B cell (primary cell): ENCODE results near the gene NOSTRIN. TPM values are rescaled to one million over a fixed set of nuclear protein-coding genes. Genes with fewer than 3 reads are reported as not detected.

Experiments used
- ATAC-seq: fragments of 200-7000 bp; cut with Tn5 transposase; one replicate; pipeline ENCODE4 v1.10.0; 2021; ENCODE audit warnings: low read depth, mild to moderate bottlenecking, moderate number of reproducible peaks, moderate library complexity
- CTCF ChIA-PET: fragments of 350-600 bp; sonication (Branson Sonifier 250); formaldehyde crosslinking; loops from one replicate; lab custom pipeline; 2021; ENCODE audit warnings: antibody characterized with exemption, inconsistent platforms; lab: Charles Lee
- POLR2A ChIA-PET: fragments of 350-600 bp; sonication (Branson Sonifier 250); formaldehyde crosslinking; loops from one replicate; lab custom pipeline; 2021; ENCODE audit warnings: antibody characterized with exemption; lab: Charles Lee
- DNase-seq: peaks from one replicate; pipeline ENCODE4 v3.0.0; 2013
- H2AFZ ChIP-seq: 2 replicates; pipeline ENCODE4 v1.6.1; 2012; ENCODE audit warnings: mild to moderate bottlenecking, low read depth, low read length; ENCODE audit not compliant: insufficient read depth, poor library complexity, severe bottlenecking
- H3K27ac ChIP-seq, 2 donors: 1 replicate in 1 of 2; 2 replicates in 1 of 2; pipeline ENCODE4 v1.5.1; 2012 to 2013; ENCODE audit warnings: low read length in 2 of 2, mild to moderate bottlenecking in 2 of 2, moderate library complexity in 1 of 2
- H3K27me3 ChIP-seq, 4 experiments: fragments of 200-600 bp in 1 of 4; sonication (generic) in 1 of 4; replicated peaks in 1 of 4; 1 replicate in 2 of 4; 2 replicates in 2 of 4; pipeline versions ENCODE4 v1.6.1 to v1.7.0; 2013 to 2016; ENCODE audit warnings: low read length in 3 of 4, mild to moderate bottlenecking in 2 of 4, mixed read lengths in 1 of 4, moderate library complexity in 1 of 4; ENCODE audit not compliant: insufficient read depth in 4 of 4, control insufficient read depth in 3 of 4; ENCODE audit errors: control extremely low read depth in 1 of 4
- H3K36me3 ChIP-seq, 2 experiments: replicated peaks in 1 of 2; 1 replicate in 1 of 2; 2 replicates in 1 of 2; pipeline versions ENCODE4 v1.6.1 to v1.7.1; 2013; ENCODE audit warnings: low read length in 1 of 2; ENCODE audit not compliant: insufficient read depth in 2 of 2, control insufficient read depth in 1 of 2; ENCODE audit errors: control extremely low read depth in 1 of 2, extremely low read depth in 1 of 2
- H3K4me1 ChIP-seq, 2 donors: fragments of 200-600 bp in 1 of 2; sonication (generic) in 1 of 2; 1 replicate in 1 of 2; 2 replicates in 1 of 2; pipeline versions ENCODE4 v1.5.1 to v1.6.1; 2013 to 2017; ENCODE audit warnings: low read length in 2 of 2; ENCODE audit not compliant: control insufficient read depth in 2 of 2, insufficient read depth in 2 of 2
- H3K4me2 ChIP-seq: replicated peaks from 2 replicates; pipeline ENCODE3; 2012; ENCODE audit warnings: mild to moderate bottlenecking, low read depth, low read length; ENCODE audit not compliant: poor library complexity, severe bottlenecking
- H3K4me3 ChIP-seq, 5 experiments: fragments of 200-600 bp in 1 of 5; sonication (generic) in 1 of 5; 1 replicate in 3 of 5; 2 replicates in 2 of 5; pipeline versions ENCODE4 v1.5.1 to v1.7.0; 2011 to 2016; ENCODE audit warnings: low read length in 4 of 5, mild to moderate bottlenecking in 4 of 5, low read depth in 2 of 5, control low read depth in 1 of 5, moderate library complexity in 1 of 5; ENCODE audit not compliant: insufficient read depth in 1 of 5; ENCODE audit errors: control extremely low read depth in 1 of 5, extremely low read depth in 1 of 5
- H3K79me2 ChIP-seq: fragments of 200-600 bp; sonication (generic); one replicate; pipeline ENCODE4 v1.6.0; 2016; ENCODE audit warnings: low read length; ENCODE audit not compliant: control insufficient read depth, insufficient read depth
- H3K9ac ChIP-seq: fragments of 200-600 bp; sonication (generic); 2 replicates; pipeline ENCODE4 v1.6.1; 2017; ENCODE audit warnings: mild to moderate bottlenecking, low read length, moderate library complexity
- H3K9me3 ChIP-seq, 3 donors: one replicate each; pipeline versions ENCODE4 v1.6.1 to v1.7.1; 2013; ENCODE audit warnings: low read length in 2 of 3; ENCODE audit not compliant: control insufficient read depth in 2 of 3, insufficient read depth in 1 of 3; ENCODE audit errors: control extremely low read depth in 1 of 3
- H4K20me1 ChIP-seq: 2 replicates; pipeline ENCODE4 v1.6.0; 2012; ENCODE audit warnings: mild to moderate bottlenecking, low read length; ENCODE audit not compliant: insufficient read depth, control insufficient read depth, poor library complexity, severe bottlenecking
- H3K27ac Mint-ChIP-seq: one replicate; pipeline ENCODE4 v1.8.0; 2021; ENCODE audit warnings: mixed read lengths
- H3K27me3 Mint-ChIP-seq: one replicate; pipeline ENCODE4 v1.8.0; 2021; ENCODE audit warnings: mixed read lengths
- H3K4me1 Mint-ChIP-seq: one replicate; pipeline ENCODE4 v1.8.0; 2021; ENCODE audit warnings: mixed read lengths
- H3K4me3 Mint-ChIP-seq: one replicate; pipeline ENCODE4 v1.8.0; 2021; ENCODE audit warnings: mixed read lengths
- H3K9me3 Mint-ChIP-seq: one replicate; pipeline ENCODE4 v1.8.0; 2022; ENCODE audit warnings: mixed read lengths; ENCODE audit not compliant: insufficient read depth
- EZH2 ChIP-seq: IDR thresholded peaks from 2 replicates; pipeline ENCODE4 v1.6.1; 2012; ENCODE audit warnings: borderline replicate concordance, low read depth, mild to moderate bottlenecking, moderate library complexity, low read length; ENCODE audit not compliant: insufficient read depth, poor library complexity, severe bottlenecking
- WGBS: methylation state at CpG from one replicate; pipeline ENCODE4 v1.1.5; 2013; ENCODE audit warnings: missing lambda C conversion rate; ENCODE audit not compliant: insufficient coverage; 5-methylcytosine and 5-hydroxymethylcytosine counted together
- intact Hi-C: fragments of 100-400 bp; cut with micrococcal nuclease; formaldehyde crosslinking; loops from one replicate; pipeline ENCODE4 v1.10.0; 2022
- polyA plus RNA-seq: library from polyadenylated mRNA; depleted of rRNA; stranded (reverse); fragments of >200 nt; gene quantifications from 2 replicates; pipeline ENCODE4 v1.2.3, GENCODE V29; 2012
- total RNA-seq, 2 donors: library from RNA; stranded (reverse); fragments of 120-200 nt in 1 of 2; gene quantifications; 1 replicate in 1 of 2; 2 replicates in 1 of 2; pipeline versions ENCODE4 v1.2.3 to v1.2.4, GENCODE V29; 2013 to 2022
- TF ChIP-seq, protein P1 (sequence below): fragments of 200-600 bp; IDR thresholded peaks from one replicate; pipeline ENCODE4 v1.8.0; 2022; ENCODE audit warnings: antibody characterized with exemption, mild to moderate bottlenecking

NOSTRIN gene
- total and polyA plus RNA-seq, 2 donors (not counting 1 experiment from before 2014, with no cell fraction given), result not detected

DNA sequence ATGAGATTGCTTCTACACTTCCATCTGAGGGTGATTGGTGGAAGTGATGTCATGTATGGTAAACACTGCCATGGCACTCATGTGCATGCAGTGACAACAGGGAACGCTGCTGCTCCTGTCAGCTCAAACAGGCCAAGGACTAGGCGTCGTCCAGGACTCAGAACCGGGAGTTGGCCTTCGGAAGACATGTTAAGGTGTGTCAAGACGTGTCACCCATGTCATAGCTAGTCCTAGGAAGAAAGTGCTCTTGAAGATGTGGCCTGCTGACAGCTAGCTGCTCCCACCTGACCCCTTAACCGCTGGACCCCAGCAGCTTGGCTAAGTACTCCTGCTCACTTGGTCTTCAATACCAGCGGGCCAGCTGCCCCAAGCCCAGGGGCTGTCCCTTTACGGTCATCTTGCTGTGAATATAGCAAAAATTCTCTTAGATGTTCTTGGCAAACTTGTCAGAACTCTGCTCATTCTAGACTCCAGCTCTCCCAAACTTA, 6.3 kb upstream of the NOSTRIN start:
- H2AFZ ChIP-seq, result no peak overlapping the region
- no peak overlapping the region for H3K4me3 ChIP-seq
- Mint-ChIP-seq H3K27me3 (peaks cover 5% of the 10 kb centered on the region), H3K4me3 (no peak overlapping the region), H3K4me1 (no peaks in the 10 kb centered on the region), H3K27ac (no peak overlapping the region), H3K9me3 (no peaks in the 10 kb centered on the region)
- DNase-seq, result no peak
- TF ChIP-seq, protein P1, sequence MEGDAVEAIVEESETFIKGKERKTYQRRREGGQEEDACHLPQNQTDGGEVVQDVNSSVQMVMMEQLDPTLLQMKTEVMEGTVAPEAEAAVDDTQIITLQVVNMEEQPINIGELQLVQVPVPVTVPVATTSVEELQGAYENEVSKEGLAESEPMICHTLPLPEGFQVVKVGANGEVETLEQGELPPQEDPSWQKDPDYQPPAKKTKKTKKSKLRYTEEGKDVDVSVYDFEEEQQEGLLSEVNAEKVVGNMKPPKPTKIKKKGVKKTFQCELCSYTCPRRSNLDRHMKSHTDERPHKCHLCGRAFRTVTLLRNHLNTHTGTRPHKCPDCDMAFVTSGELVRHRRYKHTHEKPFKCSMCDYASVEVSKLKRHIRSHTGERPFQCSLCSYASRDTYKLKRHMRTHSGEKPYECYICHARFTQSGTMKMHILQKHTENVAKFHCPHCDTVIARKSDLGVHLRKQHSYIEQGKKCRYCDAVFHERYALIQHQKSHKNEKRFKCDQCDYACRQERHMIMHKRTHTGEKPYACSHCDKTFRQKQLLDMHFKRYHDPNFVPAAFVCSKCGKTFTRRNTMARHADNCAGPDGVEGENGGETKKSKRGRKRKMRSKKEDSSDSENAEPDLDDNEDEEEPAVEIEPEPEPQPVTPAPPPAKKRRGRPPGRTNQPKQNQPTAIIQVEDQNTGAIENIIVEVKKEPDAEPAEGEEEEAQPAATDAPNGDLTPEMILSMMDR, result no peak
- no peak for TF ChIP-seq EZH2
- ChIA-PET POLR2A (no interaction called here), CTCF (no interaction called here)
- no peaks in the 10 kb centered on the region for H3K9me3 ChIP-seq
- no peaks in the 10 kb centered on the region for H3K36me3 ChIP-seq
- ATAC-seq, result no peak
- H3K27ac ChIP-seq, result no peak overlapping the region
- intact Hi-C loops, result no loop called here
- H3K27me3 ChIP-seq, result no peaks in the 10 kb centered on the region
- WGBS, result 94% methylated on average over 9 of the region's 9 CpGs
- no peak overlapping the region for H3K4me2 ChIP-seq
- H3K9ac ChIP-seq, result no peak overlapping the region
- no peaks in the 10 kb centered on the region for H4K20me1 ChIP-seq
- no peaks in the 10 kb centered on the region for H3K79me2 ChIP-seq
- H3K4me1 ChIP-seq, result no peaks in the 10 kb centered on the region

DNA sequence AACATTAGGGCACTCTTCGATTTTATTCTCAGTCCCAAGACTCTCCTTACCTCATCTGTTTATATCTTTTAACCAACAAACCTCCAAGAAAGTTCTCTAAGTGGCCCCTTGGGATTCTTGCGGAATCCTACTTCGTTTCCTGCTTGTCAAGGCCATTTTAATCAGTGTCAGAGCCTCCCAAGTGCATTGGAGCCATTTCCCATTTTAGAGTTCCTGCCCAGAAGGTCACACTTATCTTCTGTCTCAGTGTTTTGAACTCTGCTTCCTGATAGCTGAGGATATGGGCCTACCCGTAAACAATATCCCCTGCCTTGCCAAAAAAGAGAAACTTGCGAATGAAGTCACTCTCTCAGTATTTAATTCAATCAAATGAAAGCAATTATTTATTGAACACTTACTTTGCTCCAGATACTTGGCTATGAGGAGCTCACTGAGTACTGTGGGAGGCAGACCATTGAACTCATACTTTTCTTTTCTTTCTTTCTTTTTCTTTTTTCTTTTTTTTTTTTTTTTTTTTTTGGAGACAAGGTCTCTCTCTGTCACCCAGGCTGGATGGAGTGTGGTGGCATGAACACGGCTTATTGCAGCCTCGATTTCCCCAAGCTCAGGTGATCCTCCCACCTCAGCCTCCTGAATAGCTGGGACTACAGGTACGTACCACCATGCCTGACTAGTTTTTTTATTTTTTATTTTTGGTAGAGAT, 5.7 kb upstream of the NOSTRIN start:
- 28% methylated on average over 4 of the region's 8 CpGs for WGBS
- no peak overlapping the region for H3K4me2 ChIP-seq
- POLR2A ChIA-PET, result no interaction called here

More for the DNA sequence above, 5.7 kb upstream of the NOSTRIN start:
- Histone ChIP-seq H3K9ac (no peak overlapping the region), H3K79me2 (no peaks in the 10 kb centered on the region), H2AFZ (no peak overlapping the region), H3K27me3 (no peaks in the 10 kb centered on the region), H3K4me3 (no peak overlapping the region), H4K20me1 (no peaks in the 10 kb centered on the region), H3K9me3 (no peaks in the 10 kb centered on the region), H3K36me3 (no peaks in the 10 kb centered on the region), H3K4me1 (no peaks in the 10 kb centered on the region), H3K27ac (no peak overlapping the region)
- CTCF ChIA-PET, result no interaction called here
- Mint-ChIP-seq H3K27ac (no peak overlapping the region), H3K4me1 (no peaks in the 10 kb centered on the region), H3K27me3 (peaks cover 6% of the 10 kb centered on the region), H3K4me3 (no peak overlapping the region), H3K9me3 (no peaks in the 10 kb centered on the region)
- TF ChIP-seq EZH2, result no peak
- TF ChIP-seq, protein P1, result no peak
- no peak for DNase-seq
- intact Hi-C loops, result no loop called here
- ATAC-seq, result no peak
